Epithelial cell of esophagus (primary cell): Measurements from ENCODE around the gene PIK3R3.

ENCODE experiments used
- DNase-seq: peaks from one replicate; pipeline ENCODE4 v3.0.0; 2010; ENCODE audit warnings: low read depth
- H3K4me3 ChIP-seq: 2 replicates; pipeline ENCODE4 v1.5.1; 2011; ENCODE audit warnings: mild to moderate bottlenecking, low read length, control low read depth
- CTCF ChIP-seq: IDR thresholded peaks from 2 replicates; pipeline ENCODE4 v1.5.1; 2011; ENCODE audit warnings: low read depth, mild to moderate bottlenecking, low read length, control low read depth, inconsistent platforms; ENCODE audit not compliant: insufficient read depth; ENCODE audit errors: missing control alignments

Gene PIK3R3

GRCh38 chr1:46070164-46070814 lies 62.1 kb downstream of the PIK3R3 start:
- no peak for DNase-seq
- no peak overlapping the region for H3K4me3 ChIP-seq
- no peak for TF ChIP-seq CTCF

GRCh38 chr1:46068525-46068924 lies 63.9 kb downstream of the PIK3R3 start:
- TF ChIP-seq CTCF = no peak
- H3K4me3 ChIP-seq = no peak overlapping the region
- DNase-seq = no peak

- TF ChIP-seq CTCF = no peak
- no peak overlapping the region for H3K4me3 ChIP-seq
- no peak for DNase-seq
Observed at GRCh38 chr1:46067652-46068051, 64.8 kb downstream of the PIK3R3 start.

GRCh38 chr1:46065405-46065804 lies 67.0 kb downstream of the PIK3R3 start:
- DNase-seq = peak; percentile 19
- no peak for TF ChIP-seq CTCF
- no peak overlapping the region for H3K4me3 ChIP-seq

- TF ChIP-seq CTCF = no peak
- DNase-seq = no peak
- H3K4me3 ChIP-seq = no peak overlapping the region
Observed at GRCh38 chr1:46064708-46065107, 67.7 kb downstream of the PIK3R3 start.

GRCh38 chr1:46062651-46063319 lies 69.6 kb downstream of the PIK3R3 start:
- DNase-seq = no peak
- TF ChIP-seq CTCF = no peak
- H3K4me3 ChIP-seq = no peak overlapping the region

GRCh38 chr1:46061146-46061545 lies 71.3 kb downstream of the PIK3R3 start:
- no peak for TF ChIP-seq CTCF
- no peak overlapping the region for H3K4me3 ChIP-seq
- no peak for DNase-seq
